OCI-LY1 (cell line): ENCODE results near the gene GUCA2A.

Experiments
- H2AFZ ChIP-seq: fragments of 200-600 bp; sonication (generic), shearing (Covaris generic); 2 replicates; pipeline ENCODE4 v1.6.0; 2014; ENCODE audit warnings: antibody characterized with exemption, mild to moderate bottlenecking, low read length
- H3F3A ChIP-seq: fragments of 200-600 bp; sonication (generic), shearing (Covaris generic); 2 replicates; pipeline ENCODE4 v1.6.0; 2014; ENCODE audit warnings: mild to moderate bottlenecking, antibody characterized with exemption, low read length, moderate library complexity; ENCODE audit not compliant: insufficient read depth
- H3K27ac ChIP-seq: fragments of 200-600 bp; sonication (generic); 2 replicates; pipeline ENCODE4 v1.5.1; 2014; ENCODE audit warnings: low read length, mixed run types, mild to moderate bottlenecking, low read depth; ENCODE audit not compliant: poor library complexity, severe bottlenecking
- H3K27me3 ChIP-seq: fragments of 200-600 bp; sonication (generic); 2 replicates; pipeline ENCODE4 v1.6.0; 2014; ENCODE audit warnings: antibody characterized with exemption, mild to moderate bottlenecking, low read length, moderate library complexity; ENCODE audit not compliant: insufficient read depth
- H3K36me3 ChIP-seq: fragments of 200-600 bp; sonication (generic); 2 replicates; pipeline ENCODE4 v1.6.1; 2014; ENCODE audit warnings: mild to moderate bottlenecking, antibody characterized with exemption, low read length, moderate library complexity, mixed read lengths; ENCODE audit not compliant: insufficient read depth
- H3K4me1 ChIP-seq: fragments of 200-600 bp; sonication (generic); 2 replicates; pipeline ENCODE4 v1.5.1; 2014; ENCODE audit warnings: mild to moderate bottlenecking, low read length, moderate library complexity; ENCODE audit not compliant: insufficient read depth, severe bottlenecking
- H3K4me2 ChIP-seq: fragments of 200-600 bp; sonication (generic), shearing (Covaris generic); 2 replicates; pipeline ENCODE4 v1.6.1; 2014; ENCODE audit warnings: low read length
- H3K4me3 ChIP-seq: fragments of 200-600 bp; sonication (generic); 2 replicates; pipeline ENCODE4 v1.5.1; 2014; ENCODE audit warnings: low read length, low read depth, mild to moderate bottlenecking, mixed read lengths; ENCODE audit not compliant: poor library complexity, severe bottlenecking
- H3K79me2 ChIP-seq: fragments of 200-600 bp; shearing (Covaris generic); 2 replicates; pipeline ENCODE4 v1.6.1; 2016; ENCODE audit warnings: mixed run types, low read length, mixed read lengths; ENCODE audit not compliant: insufficient read depth
- H3K9ac ChIP-seq: fragments of 200-600 bp; sonication (generic), shearing (Covaris generic); 2 replicates; pipeline ENCODE4 v1.6.1; 2014; ENCODE audit warnings: mild to moderate bottlenecking, low read length, mixed read lengths
- H3K9me2 ChIP-seq: fragments of 200-600 bp; sonication (generic), shearing (Covaris generic); 2 replicates; pipeline ENCODE4 v1.6.1; 2014; ENCODE audit warnings: low read depth, mild to moderate bottlenecking, low read length, mixed read lengths
- H3K9me3 ChIP-seq: fragments of 200-600 bp; shearing (Covaris generic); 2 replicates; pipeline ENCODE4 v1.6.1; 2014; ENCODE audit warnings: low read length, mixed read lengths
- H4K20me1 ChIP-seq: fragments of 200-600 bp; sonication (generic), shearing (Covaris generic); 2 replicates; pipeline ENCODE4 v1.6.0; 2016; ENCODE audit warnings: mild to moderate bottlenecking, low read length; ENCODE audit not compliant: insufficient read depth
- CTCF ChIP-seq: fragments of 200-600 bp; sonication (generic), shearing (Covaris generic); IDR thresholded peaks from 2 replicates; pipeline ENCODE4 v1.5.1; 2017; ENCODE audit warnings: mild to moderate bottlenecking, antibody characterized with exemption, low read length, moderate library complexity, mixed read lengths
- EZH2 ChIP-seq: fragments of 200-600 bp; sonication (generic), shearing (Covaris generic); IDR thresholded peaks from 2 replicates; pipeline ENCODE4 v1.8.0; 2017; ENCODE audit warnings: borderline replicate concordance, mixed run types, mild to moderate bottlenecking, antibody characterized with exemption, low read length, moderate library complexity, mixed read lengths

GUCA2A gene

GRCh38 chr1:42130061-42130660 lies 34.4 kb downstream of the GUCA2A start:
- Histone ChIP-seq H3K4me1 (no peaks in the 10 kb centered on the region), H3K9me3 (no peaks in the 10 kb centered on the region), H3K9ac (no peak overlapping the region), H2AFZ (no peak overlapping the region), H3K79me2 (no peaks in the 10 kb centered on the region), H3K27ac (no peak overlapping the region), H3K27me3 (peaks cover 4% of the 10 kb centered on the region; the same call in 1 of the 2 replicates), H4K20me1 (no peaks in the 10 kb centered on the region), H3K36me3 (no peaks in the 10 kb centered on the region), H3K4me2 (no peak overlapping the region), H3F3A (no peaks in the 10 kb centered on the region), H3K9me2 (no peaks in the 10 kb centered on the region), H3K4me3 (no peak overlapping the region)
- TF ChIP-seq CTCF: no peak
- no peak for TF ChIP-seq EZH2

- Histone ChIP-seq H3K9me3 (no peaks in the 10 kb centered on the region), H3F3A (no peaks in the 10 kb centered on the region), H4K20me1 (no peaks in the 10 kb centered on the region), H3K79me2 (no peaks in the 10 kb centered on the region), H3K9me2 (no peaks in the 10 kb centered on the region), H3K4me3 (no peak overlapping the region), H3K27ac (no peak overlapping the region), H3K36me3 (no peaks in the 10 kb centered on the region), H2AFZ (no peak overlapping the region), H3K27me3 (peaks cover 4% of the 10 kb centered on the region; the same call in 1 of the 2 replicates), H3K9ac (no peak overlapping the region), H3K4me2 (no peak overlapping the region), H3K4me1 (no peaks in the 10 kb centered on the region)
- TF ChIP-seq EZH2 (no peak), CTCF (no peak)
These were observed 35.6 kb downstream of the GUCA2A start for GRCh38 chr1:42128964-42129363.

GRCh38 chr1:42128499-42128898 lies 36.0 kb downstream of the GUCA2A start:
- no peak overlapping the region for H3K4me2 ChIP-seq
- H3K9ac ChIP-seq: no peak overlapping the region
- TF ChIP-seq CTCF (no peak), EZH2 (no peak)
- no peaks in the 10 kb centered on the region for H3K4me1 ChIP-seq
- no peaks in the 10 kb centered on the region for H3K9me2 ChIP-seq
- no peaks in the 10 kb centered on the region for H3K79me2 ChIP-seq
- H3K36me3 ChIP-seq: no peaks in the 10 kb centered on the region
- no peak overlapping the region for H3K27ac ChIP-seq
- H2AFZ ChIP-seq: no peak overlapping the region
- H3K9me3 ChIP-seq: no peaks in the 10 kb centered on the region
- H3K4me3 ChIP-seq: no peak overlapping the region
- H3K27me3 ChIP-seq: peaks cover 4% of the 10 kb centered on the region; the same call in 1 of the 2 replicates
- H4K20me1 ChIP-seq: no peaks in the 10 kb centered on the region
- no peaks in the 10 kb centered on the region for H3F3A ChIP-seq
